KMS-11 (cell line): ENCODE results near the gene ZNF317.

Experiments
- H2AFZ ChIP-seq: fragments of 200-600 bp; sonication (generic); 2 replicates; pipeline ENCODE4 v1.6.1; 2016; ENCODE audit warnings: antibody characterized with exemption, mixed run types, low read depth
- H3K27ac ChIP-seq: fragments of 200-600 bp; sonication (generic); 2 replicates; pipeline ENCODE4 v1.6.1; 2016; ENCODE audit warnings: mild to moderate bottlenecking, mixed run types
- H3K27me3 ChIP-seq: fragments of 200-600 bp; sonication (generic); 2 replicates; pipeline ENCODE4 v1.6.1; 2017; ENCODE audit warnings: mild to moderate bottlenecking, low read depth, mixed run types, moderate library complexity; ENCODE audit not compliant: insufficient read depth
- H3K36me3 ChIP-seq: fragments of 200-600 bp; sonication (generic); 2 replicates; pipeline ENCODE4 v1.6.1; 2017; ENCODE audit warnings: mild to moderate bottlenecking, mixed run types; ENCODE audit not compliant: insufficient read depth
- H3K4me1 ChIP-seq: fragments of 200-600 bp; sonication (generic); 2 replicates; pipeline ENCODE4 v1.6.1; 2016; ENCODE audit warnings: mild to moderate bottlenecking, low read depth, mixed run types; ENCODE audit not compliant: poor library complexity, severe bottlenecking
- H3K4me2 ChIP-seq: fragments of 200-600 bp; sonication (generic); 2 replicates; pipeline ENCODE4 v1.7.0; 2016; ENCODE audit warnings: mild to moderate bottlenecking, mixed run types
- H3K4me3 ChIP-seq: fragments of 200-600 bp; sonication (generic); IDR thresholded peaks from 2 replicates; pipeline ENCODE4 v1.6.1; 2017; ENCODE audit warnings: low read depth, low read length, mixed read lengths; ENCODE audit not compliant: insufficient read depth
- H3K79me2 ChIP-seq: fragments of 200-600 bp; sonication (generic); 2 replicates; pipeline ENCODE4 v1.6.1; 2016; ENCODE audit warnings: low read depth, mixed run types; ENCODE audit not compliant: insufficient read depth
- H3K9ac ChIP-seq: fragments of 200-600 bp; sonication (generic); 2 replicates; pipeline ENCODE4 v1.6.1; 2016; ENCODE audit warnings: mild to moderate bottlenecking, mixed run types
- H4K20me1 ChIP-seq: fragments of 200-600 bp; sonication (generic); 2 replicates; pipeline ENCODE4 v1.6.1; 2016; ENCODE audit warnings: mild to moderate bottlenecking, mixed run types; ENCODE audit not compliant: insufficient read depth
- TF ChIP-seq, protein P1 (sequence below): fragments of 200-600 bp; sonication (generic); conservative IDR thresholded peaks from 2 replicates; pipeline ENCODE4 v1.6.1; 2017; ENCODE audit warnings: low read depth, mild to moderate bottlenecking, antibody characterized with exemption, low read length, moderate library complexity, mixed read lengths

The ZNF317 gene

GRCh38 chr19:9155591-9155990 is 15.4 kb downstream of the ZNF317 start:
- H3K4me1 ChIP-seq: no peaks in the 10 kb centered on the region
- no peak overlapping the region for H3K4me2 ChIP-seq
- H3K4me3 ChIP-seq: no peak overlapping the region
- H4K20me1 ChIP-seq: no peaks in the 10 kb centered on the region
- no peaks in the 10 kb centered on the region for H3K27me3 ChIP-seq
- H3K79me2 ChIP-seq: peaks cover 20% of the 10 kb centered on the region; the same call in 1 of the 2 replicates
- H3K27ac ChIP-seq: no peak overlapping the region
- TF ChIP-seq, protein P1, sequence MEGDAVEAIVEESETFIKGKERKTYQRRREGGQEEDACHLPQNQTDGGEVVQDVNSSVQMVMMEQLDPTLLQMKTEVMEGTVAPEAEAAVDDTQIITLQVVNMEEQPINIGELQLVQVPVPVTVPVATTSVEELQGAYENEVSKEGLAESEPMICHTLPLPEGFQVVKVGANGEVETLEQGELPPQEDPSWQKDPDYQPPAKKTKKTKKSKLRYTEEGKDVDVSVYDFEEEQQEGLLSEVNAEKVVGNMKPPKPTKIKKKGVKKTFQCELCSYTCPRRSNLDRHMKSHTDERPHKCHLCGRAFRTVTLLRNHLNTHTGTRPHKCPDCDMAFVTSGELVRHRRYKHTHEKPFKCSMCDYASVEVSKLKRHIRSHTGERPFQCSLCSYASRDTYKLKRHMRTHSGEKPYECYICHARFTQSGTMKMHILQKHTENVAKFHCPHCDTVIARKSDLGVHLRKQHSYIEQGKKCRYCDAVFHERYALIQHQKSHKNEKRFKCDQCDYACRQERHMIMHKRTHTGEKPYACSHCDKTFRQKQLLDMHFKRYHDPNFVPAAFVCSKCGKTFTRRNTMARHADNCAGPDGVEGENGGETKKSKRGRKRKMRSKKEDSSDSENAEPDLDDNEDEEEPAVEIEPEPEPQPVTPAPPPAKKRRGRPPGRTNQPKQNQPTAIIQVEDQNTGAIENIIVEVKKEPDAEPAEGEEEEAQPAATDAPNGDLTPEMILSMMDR: no peak
- no peak overlapping the region for H3K9ac ChIP-seq
- peaks cover 24% of the 10 kb centered on the region; the same call in 1 of the 2 replicates for H3K36me3 ChIP-seq
- no peak overlapping the region for H2AFZ ChIP-seq

DNA sequence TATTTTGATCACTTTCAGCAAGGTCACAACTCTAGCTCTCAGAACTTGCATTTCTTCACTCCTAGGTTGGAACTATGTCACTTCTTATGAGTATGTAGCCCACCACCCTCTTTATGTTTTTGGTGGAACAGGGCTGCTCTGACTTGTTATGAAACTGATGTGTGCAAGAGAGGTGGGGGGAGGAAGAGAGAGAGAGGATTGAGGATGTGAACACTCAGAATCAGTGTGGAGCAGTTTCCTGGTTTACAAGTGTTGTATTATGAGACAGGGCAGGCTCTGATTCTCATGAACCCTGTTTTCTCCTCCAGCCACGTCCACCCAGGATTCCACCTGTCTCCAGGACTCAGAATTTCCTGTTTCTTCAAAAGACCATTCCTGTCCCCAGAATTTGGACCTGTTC is 16.1 kb downstream of the ZNF317 start:
- no peak overlapping the region for H3K9ac ChIP-seq
- peaks cover 28% of the 10 kb centered on the region for H3K36me3 ChIP-seq
- H3K4me1 ChIP-seq: no peaks in the 10 kb centered on the region
- no peak overlapping the region for H2AFZ ChIP-seq
- no peak overlapping the region for H3K4me3 ChIP-seq
- H3K27ac ChIP-seq: no peak overlapping the region
- no peak overlapping the region for H3K4me2 ChIP-seq
- TF ChIP-seq, protein P1: no peak
- no peaks in the 10 kb centered on the region for H4K20me1 ChIP-seq
- peaks cover 13% of the 10 kb centered on the region; the same call in 1 of the 2 replicates for H3K79me2 ChIP-seq
- no peaks in the 10 kb centered on the region for H3K27me3 ChIP-seq

GRCh38 chr19:9159891-9160290 is 19.7 kb downstream of the ZNF317 start:
- no peak overlapping the region for H3K4me3 ChIP-seq
- H3K4me2 ChIP-seq: no peak overlapping the region
- H3K9ac ChIP-seq: no peak overlapping the region
- no peaks in the 10 kb centered on the region for H3K4me1 ChIP-seq
- no peaks in the 10 kb centered on the region for H3K27me3 ChIP-seq
- H4K20me1 ChIP-seq: no peaks in the 10 kb centered on the region
- H2AFZ ChIP-seq: no peak overlapping the region
- H3K27ac ChIP-seq: no peak overlapping the region
- peaks cover 36% of the 10 kb centered on the region for H3K36me3 ChIP-seq
- no peaks in the 10 kb centered on the region for H3K79me2 ChIP-seq
- TF ChIP-seq, protein P1: no peak

DNA sequence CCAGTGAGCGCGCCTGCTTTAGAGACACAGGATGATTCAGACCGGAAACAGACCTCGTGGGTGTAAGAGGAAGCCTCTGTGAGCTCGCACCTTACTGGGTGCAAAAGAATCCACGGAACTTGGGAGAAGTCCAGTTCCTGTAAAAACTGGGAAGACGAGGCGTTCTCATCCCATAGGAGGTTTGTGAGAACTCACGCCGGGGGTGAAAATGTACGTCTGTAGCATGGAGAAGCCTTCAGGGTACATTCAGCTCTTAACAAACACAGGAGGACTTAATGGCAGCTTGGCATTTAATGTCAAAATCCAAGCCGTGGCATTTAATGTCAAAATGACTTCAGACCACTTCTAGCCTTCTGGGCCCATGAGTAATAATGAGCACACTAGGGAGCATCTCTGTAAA is 21.2 kb downstream of the ZNF317 start:
- H3K36me3 ChIP-seq: peaks cover 36% of the 10 kb centered on the region
- no peaks in the 10 kb centered on the region for H3K27me3 ChIP-seq
- no peak overlapping the region for H3K4me3 ChIP-seq
- no peaks in the 10 kb centered on the region for H3K79me2 ChIP-seq
- TF ChIP-seq, protein P1: no peak
- H3K4me2 ChIP-seq: no peak overlapping the region
- no peak overlapping the region for H3K9ac ChIP-seq
- H3K4me1 ChIP-seq: no peaks in the 10 kb centered on the region
- no peak overlapping the region for H3K27ac ChIP-seq
- no peaks in the 10 kb centered on the region for H4K20me1 ChIP-seq
- no peak overlapping the region for H2AFZ ChIP-seq

DNA sequence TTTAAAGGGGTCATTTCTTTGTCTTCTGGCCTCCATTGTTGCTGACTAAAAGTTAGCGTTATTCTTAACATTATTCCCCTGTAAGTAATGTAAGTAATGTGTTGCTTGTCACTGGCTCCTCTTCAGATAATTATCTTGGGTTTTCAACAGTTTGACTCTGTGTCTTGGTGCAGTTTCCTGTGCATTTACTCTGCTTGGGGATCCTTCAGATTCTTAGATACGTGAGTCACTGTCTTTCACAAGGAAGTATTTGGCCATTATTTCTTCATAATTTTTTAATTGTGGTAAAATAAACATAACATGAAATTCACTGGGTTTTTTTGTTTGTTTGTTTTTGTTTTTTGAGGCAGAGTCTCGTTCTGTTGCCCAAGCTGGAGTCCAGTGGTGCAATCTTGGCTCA is 25.1 kb downstream of the ZNF317 start:
- Histone ChIP-seq H3K27me3 (no peaks in the 10 kb centered on the region), H3K27ac (no peak overlapping the region), H3K79me2 (no peaks in the 10 kb centered on the region), H2AFZ (no peak overlapping the region), H3K4me3 (no peak overlapping the region), H3K9ac (no peak overlapping the region), H3K4me2 (no peak overlapping the region), H4K20me1 (no peaks in the 10 kb centered on the region), H3K36me3 (peaks cover 19% of the 10 kb centered on the region), H3K4me1 (no peaks in the 10 kb centered on the region)
- TF ChIP-seq, protein P1: no peak
